Rectal smooth muscle tissue (tissue), 1 donor: ENCODE data around the gene TRIM45.
"Not testable (repeated sequence)": the region's sequence is repeated elsewhere in the genome, so short reads cannot be mapped to it uniquely, and the experiment has no call there.

Source experiments
- H3K27ac ChIP-seq: one replicate; pipeline ENCODE4 v1.7.0; 2013; ENCODE audit warnings: low read depth, low read length, inconsistent platforms
- H3K27me3 ChIP-seq: one replicate; pipeline ENCODE4 v1.7.0; 2013; ENCODE audit warnings: low read length; ENCODE audit not compliant: control insufficient read depth, insufficient read depth
- H3K36me3 ChIP-seq: one replicate; pipeline ENCODE4 v1.7.0; 2013; ENCODE audit warnings: low read length; ENCODE audit not compliant: control insufficient read depth, insufficient read depth
- H3K4me1 ChIP-seq: one replicate; pipeline ENCODE4 v1.7.0; 2013; ENCODE audit warnings: low read length; ENCODE audit not compliant: control insufficient read depth, insufficient read depth
- H3K4me3 ChIP-seq: one replicate; pipeline ENCODE4 v1.7.0; 2013; ENCODE audit warnings: low read length
- H3K9ac ChIP-seq: one replicate; pipeline ENCODE4 v1.7.0; 2013; ENCODE audit warnings: low read length

The TRIM45 gene

DNA sequence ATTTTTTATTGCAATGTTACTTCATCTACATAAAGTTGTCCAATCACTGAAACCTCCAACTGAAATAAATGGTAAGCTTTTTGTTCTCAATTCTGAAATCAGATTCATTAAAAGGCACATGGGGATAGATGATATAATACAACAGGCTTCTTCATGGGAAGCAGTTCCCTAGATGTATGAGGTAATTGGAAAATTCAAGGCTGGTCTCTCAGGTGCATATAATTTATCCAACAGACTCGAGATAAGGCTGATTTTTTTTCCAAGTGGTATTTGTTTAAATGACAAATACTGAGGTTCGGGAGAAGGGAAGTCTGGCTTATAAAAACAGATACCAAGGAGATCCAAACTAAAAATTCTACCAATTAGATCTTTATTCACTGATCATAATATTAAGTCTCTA is 14.2 kb downstream of the TRIM45 start:
- Histone ChIP-seq H3K4me1 (no peaks in the 10 kb centered on the region), H3K36me3 (no peaks in the 10 kb centered on the region)

DNA sequence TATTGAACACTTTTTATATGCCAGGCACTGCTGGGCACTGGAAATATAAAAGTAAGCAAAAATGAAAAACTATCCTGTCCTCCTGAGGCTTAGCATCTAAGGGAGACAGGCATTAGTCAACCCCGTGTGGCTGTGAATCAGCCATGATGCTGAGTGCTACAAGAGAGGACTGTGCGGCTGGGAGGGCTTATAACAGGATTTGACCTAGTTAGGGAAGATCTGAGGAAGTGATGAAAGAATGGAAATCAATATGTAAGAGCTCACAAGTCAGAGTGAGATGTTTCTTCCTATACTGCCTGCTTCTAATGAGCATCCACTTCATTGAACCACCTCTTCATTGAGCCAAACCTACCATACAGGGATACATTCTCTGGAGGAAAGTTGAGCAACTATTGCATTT is 15.1 kb downstream of the TRIM45 start:
- H3K9ac ChIP-seq: no peak overlapping the region
- H3K36me3 ChIP-seq: no peaks in the 10 kb centered on the region
- H3K4me3 ChIP-seq: no peak overlapping the region
- no peaks in the 10 kb centered on the region for H3K4me1 ChIP-seq
- H3K27me3 ChIP-seq: no peaks in the 10 kb centered on the region
- H3K27ac ChIP-seq: no peak overlapping the region

More for the DNA sequence above, 14.2 kb downstream of the TRIM45 start:
- Histone ChIP-seq H3K27me3 (no peaks in the 10 kb centered on the region), H3K27ac (no peak overlapping the region), H3K9ac (no peak overlapping the region), H3K4me3 (no peak overlapping the region)

GRCh38 chr1:117105722-117106121 is 15.8 kb downstream of the TRIM45 start:
- H3K27ac ChIP-seq: no peak overlapping the region
- no peak overlapping the region for H3K4me3 ChIP-seq
- no peaks in the 10 kb centered on the region for H3K4me1 ChIP-seq
- H3K9ac ChIP-seq: no peak overlapping the region
- no peaks in the 10 kb centered on the region for H3K36me3 ChIP-seq
- H3K27me3 ChIP-seq: no peaks in the 10 kb centered on the region

- H3K9ac ChIP-seq: no peak overlapping the region
- no peaks in the 10 kb centered on the region for H3K4me1 ChIP-seq
- H3K27me3 ChIP-seq: no peaks in the 10 kb centered on the region
- H3K36me3 ChIP-seq: no peaks in the 10 kb centered on the region
- no peak overlapping the region for H3K27ac ChIP-seq
- H3K4me3 ChIP-seq: no peak overlapping the region
Measured at GRCh38 chr1:117104986-117105385, 16.6 kb downstream of the TRIM45 start.

GRCh38 chr1:117101858-117102257 is 19.7 kb downstream of the TRIM45 start:
- not testable (repeated sequence) for H3K4me1 ChIP-seq, H3K36me3 ChIP-seq, H3K4me3 ChIP-seq, H3K27me3 ChIP-seq, H3K9ac ChIP-seq, H3K27ac ChIP-seq

DNA sequence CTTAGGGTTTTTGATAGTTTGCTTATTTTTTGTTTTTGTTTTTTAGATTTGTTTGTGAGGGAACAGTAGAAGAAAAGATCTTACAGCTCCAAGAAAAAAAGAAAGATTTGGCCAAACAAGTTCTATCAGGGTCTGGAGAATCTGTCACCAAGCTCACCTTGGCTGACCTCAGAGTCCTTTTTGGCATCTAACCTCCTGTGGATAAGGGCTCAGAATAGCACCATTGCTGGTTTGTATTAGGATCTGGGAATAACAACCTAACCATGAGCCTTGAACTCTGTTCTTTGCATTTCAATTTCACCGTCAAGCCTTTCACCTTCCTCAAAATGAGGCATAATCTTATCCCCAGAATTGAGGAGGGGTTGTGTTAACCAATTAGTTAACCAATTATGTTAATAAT is 20.2 kb downstream of the TRIM45 start:
- Histone ChIP-seq H3K27ac (no peak overlapping the region), H3K4me1 (no peaks in the 10 kb centered on the region), H3K36me3 (no peaks in the 10 kb centered on the region), H3K9ac (no peak overlapping the region), H3K27me3 (no peaks in the 10 kb centered on the region), H3K4me3 (no peak overlapping the region)

DNA sequence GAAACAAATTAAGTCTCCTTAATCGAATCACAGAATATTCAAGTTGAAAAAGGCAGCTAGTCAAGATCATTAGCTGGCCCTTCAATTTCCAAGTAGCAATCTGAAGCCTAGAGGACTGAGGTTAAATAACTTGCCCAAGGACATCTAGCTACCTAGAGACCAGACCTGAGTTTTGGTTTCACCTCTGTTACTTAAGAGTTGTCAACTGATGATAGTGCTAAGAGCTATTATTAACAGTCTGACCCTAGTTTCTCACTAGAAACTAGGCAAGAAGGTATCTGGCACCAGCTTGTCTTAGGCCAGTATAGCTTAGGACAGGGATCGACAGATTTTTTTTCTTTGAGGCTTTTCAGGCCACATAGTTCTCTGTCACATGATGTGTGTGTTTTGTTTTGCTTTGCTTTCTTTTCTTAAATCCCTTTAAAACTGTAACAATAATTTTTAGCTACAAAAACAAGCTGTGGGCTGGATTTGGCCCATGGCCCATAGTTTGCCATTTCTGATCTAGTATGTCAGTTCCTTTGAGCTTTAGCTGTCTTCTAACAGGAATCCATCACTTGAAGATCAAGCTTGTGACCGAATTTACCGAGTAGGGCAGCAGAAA is 23.2 kb downstream of the TRIM45 start:
- H3K9ac ChIP-seq: no peak overlapping the region
- H3K4me3 ChIP-seq: no peak overlapping the region
- no peak overlapping the region for H3K27ac ChIP-seq
- H3K4me1 ChIP-seq: peaks cover 4% of the 10 kb centered on the region
- H3K27me3 ChIP-seq: no peaks in the 10 kb centered on the region
- H3K36me3 ChIP-seq: peaks cover 6% of the 10 kb centered on the region

- H3K27ac ChIP-seq: no peak overlapping the region
- peaks cover 6% of the 10 kb centered on the region for H3K36me3 ChIP-seq
- H3K4me3 ChIP-seq: no peak overlapping the region
- H3K4me1 ChIP-seq: peaks cover 4% of the 10 kb centered on the region
- H3K27me3 ChIP-seq: no peaks in the 10 kb centered on the region
- H3K9ac ChIP-seq: no peak overlapping the region
Measured at GRCh38 chr1:117097443-117097842, 24.1 kb downstream of the TRIM45 start.

GRCh38 chr1:117096951-117097408 is 24.6 kb downstream of the TRIM45 start:
- no peak overlapping the region for H3K27ac ChIP-seq
- no peak overlapping the region for H3K9ac ChIP-seq
- H3K4me1 ChIP-seq: peaks cover 4% of the 10 kb centered on the region
- no peaks in the 10 kb centered on the region for H3K27me3 ChIP-seq
- no peak overlapping the region for H3K4me3 ChIP-seq
- peaks cover 6% of the 10 kb centered on the region for H3K36me3 ChIP-seq

GRCh38 chr1:117094841-117095604 is 26.5 kb downstream of the TRIM45 start:
- H3K27me3 ChIP-seq: no peaks in the 10 kb centered on the region
- H3K9ac ChIP-seq: no peak overlapping the region
- H3K27ac ChIP-seq: peak overlapping the region; percentile 59
- peaks cover 4% of the 10 kb centered on the region for H3K4me1 ChIP-seq
- peaks cover 6% of the 10 kb centered on the region for H3K36me3 ChIP-seq
- H3K4me3 ChIP-seq: no peak overlapping the region

GRCh38 chr1:117093870-117094621 is 27.5 kb downstream of the TRIM45 start:
- H3K4me1 ChIP-seq: peaks cover 4% of the 10 kb centered on the region
- H3K27ac ChIP-seq: peak overlapping the region; percentile 59
- no peaks in the 10 kb centered on the region for H3K27me3 ChIP-seq
- H3K9ac ChIP-seq: no peak overlapping the region
- peaks cover 6% of the 10 kb centered on the region for H3K36me3 ChIP-seq
- H3K4me3 ChIP-seq: no peak overlapping the region

- H3K9ac ChIP-seq: no peak overlapping the region
- no peaks in the 10 kb centered on the region for H3K27me3 ChIP-seq
- no peak overlapping the region for H3K4me3 ChIP-seq
- peaks cover 6% of the 10 kb centered on the region for H3K36me3 ChIP-seq
- H3K4me1 ChIP-seq: peaks cover 4% of the 10 kb centered on the region
- peak overlapping the region; percentile 59 for H3K27ac ChIP-seq
Measured at GRCh38 chr1:117093091-117093534, 28.4 kb downstream of the TRIM45 start.
